D721Med (cell line): ENCODE results near the gene TLK1.
A peak's percentile ranks its signal among the peaks of the same experiment; 100 is the strongest.

Experiments
- DNase-seq: peaks from one replicate; pipeline ENCODE4 v3.0.0; 2011; ENCODE audit warnings: low spot score; ENCODE audit not compliant: insufficient read length
- FAIRE-seq: peaks from 2 replicates; lab custom pipeline; 2011; peaks lifted over from hg19 to GRCh38; lab: Jason Lieb, UNC
- TF ChIP-seq, protein P1 (sequence below): IDR thresholded peaks from 2 replicates; pipeline ENCODE4 v1.5.1; 2012; ENCODE audit warnings: mild to moderate bottlenecking, control low read depth; ENCODE audit not compliant: insufficient read depth; ENCODE audit errors: missing control alignments

TLK1 gene

DNA sequence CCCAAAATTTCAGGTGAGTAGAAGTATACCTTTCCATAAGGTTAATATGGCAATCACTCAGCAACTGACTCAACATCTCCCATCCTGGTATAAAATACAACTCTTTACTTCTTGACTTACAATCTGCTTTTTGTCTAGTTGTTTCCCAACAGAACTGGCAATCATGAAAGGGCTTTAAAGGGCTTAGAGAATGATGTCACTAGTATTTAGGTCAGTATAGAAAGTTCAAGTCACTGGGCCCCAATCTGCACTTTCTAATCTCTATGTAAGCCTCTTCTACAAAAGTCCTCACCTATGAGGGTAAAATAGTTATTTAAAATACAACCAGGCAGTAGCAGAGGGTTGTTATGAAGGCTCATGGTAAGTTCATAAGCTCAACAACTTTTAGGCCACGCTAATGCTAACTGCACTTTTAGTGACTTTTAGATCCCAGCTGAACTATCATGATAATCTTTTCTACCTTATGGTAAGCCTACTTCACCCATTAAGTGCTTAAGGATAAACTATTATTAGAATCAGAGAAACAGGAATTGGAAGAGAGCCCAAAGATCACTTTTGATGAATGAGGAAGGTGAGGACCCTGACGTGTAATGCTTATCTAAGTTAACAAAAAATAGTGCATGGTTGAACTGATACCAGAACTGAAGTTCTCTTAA lies 152.0 kb downstream of the TLK1 start:
- DNase-seq (no peak), FAIRE-seq (peak; percentile 88)
- TF ChIP-seq, protein P1, sequence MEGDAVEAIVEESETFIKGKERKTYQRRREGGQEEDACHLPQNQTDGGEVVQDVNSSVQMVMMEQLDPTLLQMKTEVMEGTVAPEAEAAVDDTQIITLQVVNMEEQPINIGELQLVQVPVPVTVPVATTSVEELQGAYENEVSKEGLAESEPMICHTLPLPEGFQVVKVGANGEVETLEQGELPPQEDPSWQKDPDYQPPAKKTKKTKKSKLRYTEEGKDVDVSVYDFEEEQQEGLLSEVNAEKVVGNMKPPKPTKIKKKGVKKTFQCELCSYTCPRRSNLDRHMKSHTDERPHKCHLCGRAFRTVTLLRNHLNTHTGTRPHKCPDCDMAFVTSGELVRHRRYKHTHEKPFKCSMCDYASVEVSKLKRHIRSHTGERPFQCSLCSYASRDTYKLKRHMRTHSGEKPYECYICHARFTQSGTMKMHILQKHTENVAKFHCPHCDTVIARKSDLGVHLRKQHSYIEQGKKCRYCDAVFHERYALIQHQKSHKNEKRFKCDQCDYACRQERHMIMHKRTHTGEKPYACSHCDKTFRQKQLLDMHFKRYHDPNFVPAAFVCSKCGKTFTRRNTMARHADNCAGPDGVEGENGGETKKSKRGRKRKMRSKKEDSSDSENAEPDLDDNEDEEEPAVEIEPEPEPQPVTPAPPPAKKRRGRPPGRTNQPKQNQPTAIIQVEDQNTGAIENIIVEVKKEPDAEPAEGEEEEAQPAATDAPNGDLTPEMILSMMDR: no peak

DNA sequence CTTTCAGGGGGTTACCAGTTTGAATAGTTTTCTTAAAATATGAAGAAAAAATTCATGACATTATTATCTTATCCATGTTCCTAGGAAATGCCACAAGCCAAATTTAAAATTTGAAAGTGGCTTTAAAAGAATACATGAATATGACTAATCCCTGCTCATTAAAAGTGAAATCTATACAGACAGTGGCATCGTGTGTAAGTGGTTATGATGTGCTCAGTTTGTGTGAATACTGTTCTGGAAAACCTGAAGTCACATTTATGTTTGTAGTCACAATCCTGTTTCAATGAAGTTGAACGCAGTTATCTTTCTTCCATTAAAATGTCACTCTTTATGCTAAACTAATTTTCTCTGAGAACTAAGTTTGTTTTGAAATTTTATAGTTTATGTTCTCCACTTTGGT lies 155.9 kb downstream of the TLK1 start:
- TF ChIP-seq, protein P1: no peak
- DNase-seq (no peak), FAIRE-seq (no peak)

DNA sequence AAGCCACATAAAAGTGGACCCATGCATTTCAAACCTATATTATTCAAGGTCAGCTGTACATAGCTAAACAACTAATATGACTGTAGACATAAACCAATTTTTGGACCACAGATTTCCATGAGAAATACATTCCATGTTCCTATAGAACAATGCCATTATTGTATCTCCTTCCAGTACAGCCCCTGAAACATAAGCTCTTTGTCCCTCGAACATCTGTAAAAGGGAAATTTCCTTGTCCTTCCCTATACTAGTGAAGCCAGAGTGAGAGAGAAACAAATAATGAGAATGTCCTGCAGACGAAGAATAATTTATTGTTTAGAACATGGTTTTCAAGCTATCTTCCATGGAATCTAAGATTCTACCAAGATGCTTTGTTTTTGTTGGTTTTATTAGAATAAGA lies 156.3 kb downstream of the TLK1 start:
- TF ChIP-seq, protein P1: no peak
- FAIRE-seq (no peak), DNase-seq (no peak)

DNA sequence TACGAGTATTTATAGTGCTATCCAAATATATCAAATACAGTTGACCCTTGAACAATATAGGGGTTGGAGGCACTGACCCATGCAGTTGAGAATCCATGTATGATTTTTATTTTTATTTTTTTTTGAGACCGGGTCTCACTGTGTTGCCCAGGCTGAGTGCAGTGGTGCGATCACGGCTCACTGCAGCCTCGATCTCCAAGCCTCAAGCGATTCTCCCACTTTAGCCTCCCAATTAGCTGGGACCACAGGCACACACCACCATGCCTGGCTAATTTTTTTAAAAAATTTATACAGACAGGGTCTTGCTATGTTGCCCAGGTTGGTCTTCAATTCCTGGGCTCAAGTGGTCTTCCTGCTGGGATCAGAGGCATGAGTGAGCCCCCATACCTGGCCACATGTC lies 161.0 kb downstream of the TLK1 start:
- DNase-seq (no peak), FAIRE-seq (no peak)
- TF ChIP-seq, protein P1: no peak

DNA sequence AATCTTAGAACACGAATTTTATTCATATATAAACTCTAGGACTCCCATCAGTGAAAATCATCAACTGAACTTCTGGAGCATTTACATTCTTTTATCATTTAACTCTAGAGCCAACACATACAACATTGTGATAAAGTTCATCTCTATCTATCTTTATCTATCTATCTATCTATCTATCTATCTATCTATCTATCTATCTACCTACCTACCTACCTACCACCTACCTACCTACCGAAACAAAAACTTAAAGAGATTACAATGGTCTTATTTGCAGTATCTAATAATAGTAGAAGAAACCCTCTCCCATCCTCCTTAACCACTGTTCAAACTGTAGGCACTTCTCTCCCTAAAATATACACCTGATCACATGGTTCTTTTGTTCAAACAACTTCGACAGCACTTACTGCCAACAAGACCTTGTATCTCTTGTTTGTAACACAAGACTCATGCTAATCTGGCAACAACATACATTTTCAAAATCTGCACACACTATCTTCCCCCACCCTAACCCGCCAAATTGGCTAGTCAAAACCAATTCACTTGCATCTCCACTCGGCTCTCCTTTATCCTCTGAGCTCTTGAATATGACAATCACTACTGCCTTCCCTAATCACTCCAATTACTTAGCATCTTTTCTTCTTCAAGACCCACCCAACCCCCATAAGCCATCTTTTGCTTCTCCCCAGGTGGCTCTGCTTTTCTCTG lies 162.6 kb downstream of the TLK1 start:
- TF ChIP-seq, protein P1: no peak
- DNase-seq (no peak), FAIRE-seq (peak; percentile 78)

DNA sequence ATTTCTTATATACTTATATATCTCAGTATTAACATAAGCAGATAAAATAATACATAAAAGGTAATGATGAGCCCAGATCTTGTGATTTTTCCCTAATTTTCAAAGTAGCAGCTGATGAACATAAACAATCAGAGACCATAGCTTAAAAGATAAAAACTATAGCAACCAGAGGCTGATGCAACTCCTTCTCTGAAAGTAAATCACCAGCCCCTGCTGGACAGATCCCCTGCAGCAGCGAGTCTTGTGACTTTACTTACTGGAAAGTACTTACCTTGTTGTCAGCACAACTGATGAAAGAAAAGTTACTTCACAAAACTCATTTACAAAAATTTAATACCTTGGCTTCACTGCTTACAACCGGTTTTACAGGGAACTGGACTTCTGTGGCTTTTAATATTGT lies 164.4 kb downstream of the TLK1 start:
- TF ChIP-seq, protein P1: no peak
- DNase-seq: no peak
- FAIRE-seq: no peak

DNA sequence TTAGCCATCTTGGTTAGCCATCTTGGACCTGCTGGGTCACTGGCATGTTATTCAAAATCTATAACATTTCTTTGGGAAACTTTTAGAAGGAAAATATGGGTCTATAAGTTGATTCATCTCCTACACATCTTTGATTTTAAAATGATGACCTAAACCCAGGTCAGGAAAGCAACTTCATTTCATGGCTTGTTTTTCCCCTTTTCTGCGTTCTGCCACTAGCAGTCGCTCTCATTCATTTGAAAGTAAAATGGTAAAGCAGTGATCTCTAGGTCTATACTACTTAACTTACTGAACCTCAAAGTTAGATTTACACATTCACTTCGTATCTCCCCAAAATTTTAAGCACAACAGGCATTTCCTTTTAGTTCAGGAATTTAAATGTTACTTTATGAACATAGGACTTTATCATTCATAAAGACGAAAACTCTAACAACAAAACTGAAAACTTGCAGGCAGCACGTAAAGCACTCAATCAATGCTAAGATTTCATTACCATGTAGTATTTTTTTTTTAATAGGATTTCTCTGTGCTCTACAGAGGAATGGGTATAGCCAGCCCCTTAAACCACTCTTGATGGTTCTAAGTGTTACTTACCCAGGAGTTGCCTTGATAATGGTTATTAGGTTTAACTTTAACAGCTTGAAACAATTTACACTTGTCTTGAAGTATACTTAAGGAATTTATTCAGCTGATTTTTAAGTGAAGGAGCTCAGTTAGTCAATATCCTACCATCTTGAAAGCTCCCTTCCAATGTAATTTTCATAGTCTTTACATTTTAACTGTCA lies 169.1 kb downstream of the TLK1 start:
- TF ChIP-seq, protein P1: no peak
- DNase-seq: no peak
- FAIRE-seq: peak; percentile 70
